GM10248 (cell line): ENCODE data around the gene TADA2A.
"Not testable (repeated sequence)": the region's sequence is repeated elsewhere in the genome, so short reads cannot be mapped to it uniquely, and the experiment has no call there.

Source experiments
- CTCF ChIA-PET: fragments of 300-600 bp; sonication (Branson Sonifier 250); formaldehyde crosslinking; extraction: SDS; loops from one replicate; lab custom pipeline; 2021; ENCODE audit warnings: antibody characterized with exemption; lab: Yijun Ruan, JAX
- POLR2A ChIA-PET: fragments of 350-650 bp; sonication (Branson Sonifier 250); formaldehyde crosslinking; extraction: SDS; loops from one replicate; lab custom pipeline; 2020; ENCODE audit warnings: antibody characterized with exemption; lab: Yijun Ruan, JAX
- DNase-seq: peaks from one replicate; pipeline ENCODE4 v3.0.0; 2012; ENCODE audit errors: extremely low spot score
- CTCF ChIP-seq: IDR thresholded peaks from 2 replicates; pipeline ENCODE4 v1.5.1; 2012; ENCODE audit warnings: mild to moderate bottlenecking, low read depth; ENCODE audit errors: extremely low read depth, missing control alignments, control extremely low read depth

The TADA2A gene

GRCh38 chr17:37503148-37503547 is 96.5 kb downstream of the TADA2A start:
- POLR2A ChIA-PET = interaction anchor here (0.8 kb wide), 1 partner anchor 12 kb away, joined by 3 read pairs; no protein-coding TSS in a partner anchor
- CTCF ChIA-PET = interaction anchor here (1.3 to 1.4 kb wide), 2 partner anchors 11 to 16 kb away, joined by 3 to 4 read pairs; no protein-coding TSS in a partner anchor
- TF ChIP-seq CTCF = no peak
- DNase-seq = no peak

- CTCF ChIA-PET = interaction anchor here (0.6 kb wide), 1 partner anchor 66 kb away, joined by 3 read pairs; no protein-coding TSS in a partner anchor
- DNase-seq = no peak
- POLR2A ChIA-PET = no interaction called here
- TF ChIP-seq CTCF = no peak
Observed at GRCh38 chr17:37505333-37505732, 98.6 kb downstream of the TADA2A start.

- ChIA-PET CTCF (interaction anchor here (0.9 to 2.1 kb wide), 3 partner anchors 10 to 20 kb away, joined by 3 to 9 read pairs (median 6); no protein-coding TSS in a partner anchor), POLR2A (no interaction called here)
- DNase-seq = no peak
- no peak for TF ChIP-seq CTCF
Observed at GRCh38 chr17:37506678-37507077, 100.0 kb downstream of the TADA2A start.

- POLR2A ChIA-PET = no interaction called here
- CTCF ChIA-PET = interaction anchor here (0.9 to 2.1 kb wide), 3 partner anchors 10 to 21 kb away, joined by 3 to 9 read pairs (median 6); no protein-coding TSS in a partner anchor
- no peak for TF ChIP-seq CTCF
- no peak for DNase-seq
Observed at GRCh38 chr17:37507111-37507510, 100.4 kb downstream of the TADA2A start.

- no peak for DNase-seq
- ChIA-PET POLR2A (no interaction called here), CTCF (interaction anchor here (1.2 kb wide), 1 partner anchor 15 kb away, joined by 3 read pairs; no protein-coding TSS in a partner anchor)
- no peak for TF ChIP-seq CTCF
Observed at GRCh38 chr17:37510056-37510455, 103.4 kb downstream of the TADA2A start.

GRCh38 chr17:37511642-37512041 is 105.0 kb downstream of the TADA2A start:
- POLR2A ChIA-PET, DNase-seq: not testable (repeated sequence)
- CTCF ChIA-PET = interaction anchor here (0.8 to 1.2 kb wide), 2 partner anchors 8 to 10 kb away, joined by 3 read pairs; no protein-coding TSS in a partner anchor

GRCh38 chr17:37512442-37513068 is 105.9 kb downstream of the TADA2A start:
- CTCF ChIA-PET = interaction anchor here (1.3 kb wide), 1 partner anchor 9 kb away, joined by 4 read pairs; no protein-coding TSS in a partner anchor
- POLR2A ChIA-PET = no interaction called here
- DNase-seq = no peak
- no peak for TF ChIP-seq CTCF
